GM21515 (cell line): ENCODE results near the gene ADARB2.
"Not testable (repeated sequence)": the region's sequence is repeated elsewhere in the genome, so short reads cannot be mapped to it uniquely, and the experiment has no call there.

Source experiments
- ATAC-seq: cut with Tn5 transposase; IDR thresholded peaks from one replicate; pipeline ENCODE4 v1.9.1; 2021; ENCODE audit not compliant: unreplicated experiment

ADARB2 gene

GRCh38 chr10:1474376-1475097 is 262.8 kb downstream of the ADARB2 start:
- ATAC-seq: no peak

- ATAC-seq: no peak
These were observed 263.5 kb downstream of the ADARB2 start for GRCh38 chr10:1473874-1474273.

GRCh38 chr10:1472178-1472958 is 265.0 kb downstream of the ADARB2 start:
- no peak for ATAC-seq

- no peak for ATAC-seq
These were observed 268.5 kb downstream of the ADARB2 start for GRCh38 chr10:1468811-1469210.

- ATAC-seq: no peak
These were observed 269.8 kb downstream of the ADARB2 start for GRCh38 chr10:1467334-1468076.

GRCh38 chr10:1465993-1466764 is 271.1 kb downstream of the ADARB2 start:
- ATAC-seq: no peak

- peak; percentile 57 for ATAC-seq
These were observed 271.9 kb downstream of the ADARB2 start for GRCh38 chr10:1465418-1465911.

GRCh38 chr10:1464881-1465417 is 272.4 kb downstream of the ADARB2 start:
- no peak for ATAC-seq

- not testable (repeated sequence) for ATAC-seq
These were observed 273.4 kb downstream of the ADARB2 start for GRCh38 chr10:1463971-1464370.

GRCh38 chr10:1462994-1463633 is 274.2 kb downstream of the ADARB2 start:
- ATAC-seq: no peak

- ATAC-seq: no peak
These were observed 274.8 kb downstream of the ADARB2 start for GRCh38 chr10:1462521-1462920.

GRCh38 chr10:1462032-1462431 is 275.3 kb downstream of the ADARB2 start:
- no peak for ATAC-seq

GRCh38 chr10:1461016-1461415 is 276.3 kb downstream of the ADARB2 start:
- no peak for ATAC-seq

- not testable (repeated sequence) for ATAC-seq
These were observed 277.7 kb downstream of the ADARB2 start for GRCh38 chr10:1459664-1460063.

GRCh38 chr10:1454951-1455350 is 282.4 kb downstream of the ADARB2 start:
- ATAC-seq: no peak

GRCh38 chr10:1454428-1454827 is 282.9 kb downstream of the ADARB2 start:
- ATAC-seq: peak; percentile 94

- no peak for ATAC-seq
These were observed 284.5 kb downstream of the ADARB2 start for GRCh38 chr10:1452777-1453176.

GRCh38 chr10:1451941-1452340 is 285.4 kb downstream of the ADARB2 start:
- no peak for ATAC-seq

- no peak for ATAC-seq
These were observed 285.9 kb downstream of the ADARB2 start for GRCh38 chr10:1451362-1451888.
